GM19467 (cell line): ENCODE measurements around the gene EFCAB6.

Experiments used
- ATAC-seq: cut with Tn5 transposase; IDR thresholded peaks from one replicate; pipeline ENCODE4 v1.9.1; 2021; ENCODE audit warnings: mild to moderate bottlenecking, moderate library complexity; ENCODE audit not compliant: unreplicated experiment

EFCAB6 gene

GRCh38 chr22:43600265-43600664 is 211.8 kb downstream of the EFCAB6 start:
- no peak for ATAC-seq

DNA sequence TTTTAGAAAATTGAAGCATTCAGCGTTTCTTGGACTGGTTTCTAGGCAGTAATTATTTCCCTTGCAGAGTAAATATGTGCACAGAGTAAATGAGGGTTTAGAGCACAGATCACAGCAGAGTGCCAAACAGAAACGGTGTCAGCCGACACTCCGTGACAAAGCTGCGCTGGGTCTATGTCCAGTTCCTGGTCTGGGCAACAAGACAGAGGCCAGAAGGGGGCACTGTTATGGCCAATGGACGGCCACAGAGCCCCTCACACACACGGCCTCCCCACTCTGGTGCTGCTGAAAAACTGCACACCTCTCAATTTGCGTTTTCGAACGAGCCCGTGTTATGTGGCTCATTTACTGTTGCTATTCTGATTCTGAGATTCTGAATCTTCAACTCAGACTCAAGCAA is 219.6 kb downstream of the EFCAB6 start:
- ATAC-seq, result no peak

DNA sequence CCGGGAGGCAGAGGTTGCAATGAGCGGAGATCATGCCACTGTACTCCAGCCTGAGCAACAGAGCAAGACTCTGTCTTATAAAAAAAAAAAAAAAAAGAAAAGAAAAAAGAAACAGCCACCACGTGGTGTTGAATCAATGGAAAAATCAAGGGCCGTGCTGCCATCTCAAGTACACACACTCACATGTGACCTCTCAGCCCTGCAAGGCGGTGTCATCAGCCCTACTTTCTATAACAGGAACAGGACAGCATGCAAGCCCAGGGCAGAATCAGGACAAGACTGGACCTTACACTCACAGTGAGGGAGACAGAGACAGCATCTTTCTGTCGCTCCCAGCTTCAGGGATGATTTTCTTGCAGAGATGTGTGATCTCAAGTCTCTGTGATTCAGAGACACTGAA is 220.7 kb downstream of the EFCAB6 start:
- no peak for ATAC-seq

- ATAC-seq, result no peak
Measured at GRCh38 chr22:43587574-43587973, 224.5 kb downstream of the EFCAB6 start.

DNA sequence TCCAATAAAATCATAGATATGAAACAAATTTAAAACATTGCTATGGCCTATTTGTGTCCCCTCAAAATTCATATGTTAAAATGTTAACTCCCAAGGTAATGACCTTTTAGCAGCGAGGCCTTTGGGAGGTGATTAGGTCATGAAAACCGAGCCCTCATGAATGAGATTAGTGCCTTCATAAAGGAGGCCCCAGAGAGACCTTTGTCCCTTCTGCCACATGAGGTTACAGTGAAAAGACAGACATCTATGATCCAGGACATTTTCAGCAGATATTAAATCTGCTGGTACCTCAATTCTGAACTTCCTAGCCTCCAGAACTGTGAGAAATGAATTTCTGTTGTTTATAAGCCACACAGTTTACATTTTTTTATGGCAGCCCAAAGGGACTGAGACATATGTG is 228.6 kb downstream of the EFCAB6 start:
- ATAC-seq, result no peak

GRCh38 chr22:43582394-43582793 is 229.7 kb downstream of the EFCAB6 start:
- no peak for ATAC-seq

DNA sequence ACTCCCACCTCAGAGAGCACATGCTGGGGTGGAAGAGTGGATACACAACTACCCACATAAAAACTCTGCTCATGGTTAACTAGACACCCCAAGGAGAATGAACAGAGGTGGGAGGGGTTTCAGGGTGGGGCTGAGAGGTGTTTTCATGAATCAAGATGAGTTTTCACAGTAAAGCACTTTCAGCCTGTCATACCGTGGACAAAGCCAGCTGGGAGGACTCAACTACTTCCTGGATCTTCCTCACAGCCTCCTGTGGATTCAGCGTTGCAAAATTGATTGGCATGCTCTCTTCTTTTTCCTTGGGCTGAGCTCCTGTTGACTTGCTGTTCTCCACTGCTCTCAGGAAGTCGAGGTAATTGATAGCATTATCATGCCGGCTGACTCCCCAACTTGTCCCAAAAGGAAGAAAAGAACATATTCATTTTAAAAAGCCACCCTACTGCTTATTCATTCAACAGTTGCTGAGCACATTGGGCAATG is 231.8 kb downstream of the EFCAB6 start:
- ATAC-seq, result no peak

DNA sequence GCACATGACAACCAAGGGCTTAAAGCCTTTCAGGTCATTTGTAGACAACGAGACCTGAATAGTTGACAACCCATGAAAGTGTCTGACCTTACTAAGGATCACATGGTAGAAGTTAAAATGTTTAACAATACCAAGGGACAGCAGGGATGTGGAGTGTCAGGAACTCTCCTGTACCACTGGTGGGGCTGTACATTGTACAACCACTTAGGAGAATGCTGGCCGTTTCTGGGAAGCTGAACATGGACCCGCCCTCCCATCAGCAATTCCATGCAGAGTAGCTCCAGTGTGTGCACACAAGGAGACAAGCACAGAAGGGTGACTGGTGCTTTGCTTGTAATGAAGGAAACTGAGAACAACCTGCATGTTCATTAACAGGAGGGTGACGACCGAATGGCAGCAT is 237.4 kb downstream of the EFCAB6 start:
- ATAC-seq, result no peak

DNA sequence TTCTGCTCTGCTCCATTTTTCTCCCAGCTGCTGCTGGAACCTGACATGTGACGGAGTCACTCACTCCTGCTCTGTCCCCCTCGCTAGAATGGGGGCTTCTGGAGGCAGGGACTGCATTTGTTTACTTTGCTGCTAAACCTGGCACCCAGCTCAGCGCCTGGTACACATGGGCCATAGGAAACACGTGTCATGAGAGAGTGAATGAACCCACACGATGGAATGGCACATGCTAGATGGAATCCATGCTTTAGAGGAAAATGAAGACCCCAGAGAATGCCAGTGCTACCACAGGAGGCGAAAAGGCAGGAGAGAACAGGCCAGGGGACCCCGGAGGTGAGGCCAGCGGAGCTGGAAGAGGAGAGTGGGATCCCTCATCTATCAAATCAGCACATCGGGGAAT is 239.4 kb downstream of the EFCAB6 start:
- no peak for ATAC-seq

DNA sequence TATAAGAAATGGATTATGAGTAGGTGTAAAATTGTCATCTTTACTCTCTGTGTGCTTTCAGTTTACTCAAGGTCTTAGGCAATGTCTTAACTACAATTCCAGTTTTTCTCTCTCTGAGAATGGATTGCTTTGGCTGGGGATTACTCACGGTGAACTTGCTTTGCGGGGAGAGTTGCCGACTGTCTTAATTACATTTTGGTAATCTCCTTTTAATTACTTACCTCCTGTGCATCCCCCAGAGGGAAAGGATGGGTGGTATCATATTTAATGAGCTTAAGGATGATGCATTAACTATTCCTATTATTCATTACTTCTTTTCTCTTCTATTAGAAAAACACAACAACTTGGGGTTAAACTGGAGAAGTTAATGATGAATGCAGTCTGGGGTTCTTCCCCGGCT is 240.9 kb downstream of the EFCAB6 start:
- no peak for ATAC-seq

GRCh38 chr22:43570531-43571165 is 241.5 kb downstream of the EFCAB6 start:
- ATAC-seq, result no peak

DNA sequence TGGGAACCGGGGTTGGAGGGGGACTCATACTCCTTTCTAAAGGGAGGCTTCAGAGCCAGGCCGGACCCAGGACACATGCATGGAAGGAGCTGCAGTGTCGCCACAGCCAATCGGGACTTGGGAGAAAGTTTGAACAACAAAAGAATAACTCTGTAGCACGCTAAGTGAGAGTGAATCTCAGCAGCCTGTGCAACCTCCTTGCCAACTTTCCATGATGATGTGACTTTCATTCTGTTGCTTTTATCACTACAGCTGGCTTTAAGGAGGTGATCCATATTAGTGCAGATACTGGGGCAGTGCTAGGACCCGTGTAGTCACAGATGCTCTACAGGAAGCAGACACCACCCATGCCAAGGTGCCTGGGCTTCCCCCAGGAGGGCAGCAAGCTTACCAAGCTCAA is 243.0 kb downstream of the EFCAB6 start:
- ATAC-seq, result no peak

GRCh38 chr22:43567691-43568324 is 244.3 kb downstream of the EFCAB6 start:
- no peak for ATAC-seq

DNA sequence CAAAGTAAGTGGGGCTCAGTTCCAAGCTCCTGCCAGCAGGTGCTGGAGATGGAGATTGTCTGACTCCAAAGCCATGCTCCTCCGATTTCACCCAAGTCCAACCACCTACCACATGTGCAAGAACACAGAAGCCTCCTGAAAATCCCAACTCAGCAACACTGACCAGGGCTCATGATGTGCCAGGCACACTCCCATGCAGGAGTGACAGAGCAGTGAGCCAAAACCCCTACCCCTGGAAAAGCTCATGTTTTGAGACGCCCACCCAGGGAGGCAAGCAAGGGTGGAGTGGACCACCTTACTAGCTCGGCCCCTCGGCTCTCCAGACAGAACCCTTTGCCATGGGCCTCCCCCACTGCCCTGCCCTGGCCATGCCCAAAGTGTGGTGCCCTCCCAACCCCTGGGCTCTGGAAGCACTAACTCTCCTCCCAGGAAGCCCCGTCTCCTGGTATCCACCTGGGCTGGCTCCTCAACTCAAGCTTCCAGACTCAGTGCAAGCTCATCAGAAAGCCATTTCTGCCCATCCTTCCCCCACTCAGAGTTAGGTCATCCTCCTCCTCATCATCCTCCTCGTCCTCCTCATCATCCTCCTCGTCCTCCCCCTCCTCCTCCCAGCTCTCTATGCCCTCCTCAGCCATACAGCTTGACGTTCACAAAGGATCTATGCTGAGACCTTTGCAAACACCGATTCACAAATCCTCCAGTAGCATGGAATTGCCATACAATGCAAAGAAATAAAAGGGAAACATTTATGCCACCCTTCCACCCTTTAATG is 245.4 kb downstream of the EFCAB6 start:
- ATAC-seq, result no peak

GRCh38 chr22:43566021-43566420 is 246.1 kb downstream of the EFCAB6 start:
- ATAC-seq, result no peak

- ATAC-seq, result no peak
Measured at GRCh38 chr22:43564859-43565258, 247.2 kb downstream of the EFCAB6 start.

GRCh38 chr22:43563571-43563970 is 248.5 kb downstream of the EFCAB6 start:
- ATAC-seq, result no peak

- ATAC-seq, result no peak
Measured at GRCh38 chr22:43562843-43563242, 249.3 kb downstream of the EFCAB6 start.

GRCh38 chr22:43561415-43562178 is 250.5 kb downstream of the EFCAB6 start:
- ATAC-seq, result no peak

- no peak for ATAC-seq
Measured at GRCh38 chr22:43560651-43561050, 251.5 kb downstream of the EFCAB6 start.
